ENCODE results near the gene ART3.
A peak's percentile ranks its signal among the peaks of the same experiment; 100 is the strongest.

Gene ART3

DNA sequence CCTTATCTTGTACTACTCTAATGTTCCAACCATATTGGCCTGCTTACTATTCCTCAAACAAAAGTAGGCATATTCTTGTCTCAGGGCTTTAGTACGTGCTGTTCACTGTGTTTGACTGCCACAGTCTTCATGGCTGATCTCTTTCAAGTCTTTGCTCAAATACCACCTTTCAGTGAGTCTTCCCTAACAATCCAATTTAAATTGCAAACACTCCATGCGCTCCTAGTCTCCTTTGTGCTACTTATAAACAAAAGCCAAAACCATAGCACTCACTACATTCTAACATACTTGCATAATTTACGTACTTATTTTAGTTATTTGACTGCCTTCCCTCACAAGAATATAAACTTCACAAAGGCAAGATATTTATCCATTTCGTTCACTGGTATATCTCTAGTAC is 1.7 kb upstream of the ART3 start:
- no peak for DNase-seq (ENCODE audit: low spot score)

GRCh38 chr4:76074993-76075600 is 588 bp downstream of the ART3 start:
- DNase-seq (ENCODE audit: low spot score), result no peak

DNA sequence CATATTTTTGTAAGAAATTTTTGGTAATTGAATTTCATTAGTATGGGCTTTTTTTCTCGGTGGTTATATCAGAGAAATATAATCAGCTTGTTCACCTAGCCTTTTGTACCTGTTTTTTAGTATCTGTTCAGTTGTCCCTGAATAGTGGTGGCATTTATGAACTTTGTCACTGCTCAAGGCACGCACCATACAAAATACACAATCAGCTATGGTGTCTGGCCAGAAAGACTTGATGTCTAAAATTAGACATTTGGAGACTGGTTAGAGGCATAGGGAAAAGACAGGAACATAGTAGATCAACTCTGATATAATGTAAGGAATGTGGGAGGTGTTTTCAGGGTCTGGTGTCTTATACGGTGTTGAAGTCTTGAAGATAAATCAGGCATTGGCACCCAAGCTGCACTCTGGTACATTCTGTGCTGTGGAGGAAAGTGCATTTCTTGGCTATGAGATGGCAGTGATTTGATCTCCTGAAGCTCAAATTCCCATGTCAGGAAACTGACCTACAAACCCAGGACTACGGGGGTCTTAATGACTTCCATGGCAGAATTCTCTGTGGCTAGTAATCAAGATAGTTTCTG is 3.6 kb downstream of the ART3 start:
- no peak for DNase-seq (ENCODE audit: low spot score)

GRCh38 chr4:76083386-76083988 is 9.0 kb downstream of the ART3 start:
- no peak for DNase-seq (ENCODE audit: low spot score)

- DNase-seq (ENCODE audit: low spot score), result no peak
Observed at GRCh38 chr4:76084542-76084941, 10.0 kb downstream of the ART3 start.

GRCh38 chr4:76087007-76087769 is 12.7 kb downstream of the ART3 start:
- DNase-seq (ENCODE audit: low spot score), result peak; percentile 91

DNA sequence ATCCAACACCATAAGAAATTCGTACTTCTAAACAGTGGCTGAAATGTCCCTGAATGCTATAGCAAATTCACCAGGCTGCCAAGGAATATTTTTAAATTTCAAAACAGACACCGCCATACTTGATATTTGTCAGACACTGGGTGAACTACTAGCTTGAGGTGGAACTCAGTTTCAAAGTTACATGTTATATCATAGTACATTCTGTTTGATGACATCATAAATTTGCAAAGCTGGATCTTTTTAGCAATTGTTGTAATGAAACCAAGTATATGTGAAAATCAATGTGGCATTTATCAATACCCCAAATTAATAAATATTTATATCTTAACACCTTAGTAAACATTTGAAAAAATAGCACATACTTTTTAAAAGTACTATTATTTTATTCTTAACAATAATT is 14.2 kb downstream of the ART3 start:
- DNase-seq (ENCODE audit: low spot score), result no peak

DNA sequence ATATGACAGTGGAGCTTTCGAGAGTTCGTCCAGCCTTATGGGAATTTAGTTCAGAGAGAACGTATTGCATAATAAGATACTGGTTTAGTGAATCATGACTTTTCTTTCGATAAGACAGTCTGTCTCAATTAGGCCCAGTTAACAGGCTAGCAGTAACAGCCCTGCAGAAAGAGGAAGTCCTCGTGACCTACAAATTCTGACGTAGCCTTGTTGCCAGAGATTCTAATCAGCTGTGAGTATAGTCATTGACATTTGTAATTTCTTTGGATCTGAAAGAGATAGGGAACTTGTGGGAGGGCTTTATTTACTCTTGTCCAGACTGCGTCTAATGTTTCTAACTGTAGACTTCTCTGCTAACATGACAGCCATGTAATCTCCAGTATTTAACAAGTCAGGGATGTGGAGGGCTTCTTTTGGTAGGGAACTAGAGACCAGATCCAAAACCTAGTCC is 15.8 kb downstream of the ART3 start:
- peak; percentile 33 for DNase-seq (ENCODE audit: low spot score)

GRCh38 chr4:76091052-76091451 is 16.5 kb downstream of the ART3 start:
- DNase-seq (ENCODE audit: low spot score), result no peak

GRCh38 chr4:76095568-76095967 is 21.1 kb downstream of the ART3 start:
- DNase-seq (ENCODE audit: low spot score), result no peak

- DNase-seq (ENCODE audit: low spot score), result no peak
Observed at GRCh38 chr4:76096076-76096475, 21.6 kb downstream of the ART3 start.

DNA sequence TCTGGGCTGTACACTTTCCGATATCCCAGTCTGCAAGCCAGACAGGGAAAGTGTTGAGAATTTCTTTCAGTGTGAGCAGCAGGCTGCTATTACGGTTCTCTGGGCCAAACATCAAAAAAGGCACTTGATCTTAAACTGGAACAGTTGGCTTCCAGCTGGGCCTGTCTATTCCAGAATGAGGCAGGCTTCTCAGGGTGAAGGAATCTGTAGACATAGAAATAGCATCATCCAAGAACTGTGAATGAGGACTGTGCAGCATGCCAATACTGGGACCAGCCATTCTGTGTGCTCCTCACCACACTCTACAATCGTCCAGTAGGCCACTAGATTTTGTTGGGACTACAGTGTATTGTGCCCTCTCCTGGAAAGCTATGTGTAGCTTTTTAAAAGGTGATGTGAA is 31.1 kb downstream of the ART3 start:
- DNase-seq (ENCODE audit: low spot score), result peak; percentile 38

- no peak for DNase-seq (ENCODE audit: low spot score)
Observed at GRCh38 chr4:76106442-76106841, 31.9 kb downstream of the ART3 start.

GRCh38 chr4:76108467-76109181 is 34.1 kb downstream of the ART3 start:
- DNase-seq (ENCODE audit: low spot score), result no peak

DNA sequence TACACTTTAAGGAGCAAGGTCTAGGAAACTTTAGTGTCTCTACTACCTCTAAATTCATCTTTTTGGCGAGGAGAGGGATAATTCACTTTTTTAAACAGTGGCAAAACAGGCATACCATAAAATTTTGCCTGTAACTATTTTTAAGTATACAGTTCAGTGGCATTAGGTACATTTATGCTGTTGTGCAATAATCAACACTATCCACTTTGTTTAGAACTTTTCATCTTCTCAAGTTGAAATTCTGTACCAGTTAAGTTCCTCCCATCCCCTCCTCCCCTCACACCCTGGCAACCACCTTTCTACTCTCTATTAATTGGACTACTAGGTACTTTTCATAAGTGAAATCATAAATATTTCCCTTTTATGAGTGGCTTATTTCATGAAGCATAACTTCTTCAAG is 42.3 kb downstream of the ART3 start:
- DNase-seq (ENCODE audit: low spot score), result no peak

DNA sequence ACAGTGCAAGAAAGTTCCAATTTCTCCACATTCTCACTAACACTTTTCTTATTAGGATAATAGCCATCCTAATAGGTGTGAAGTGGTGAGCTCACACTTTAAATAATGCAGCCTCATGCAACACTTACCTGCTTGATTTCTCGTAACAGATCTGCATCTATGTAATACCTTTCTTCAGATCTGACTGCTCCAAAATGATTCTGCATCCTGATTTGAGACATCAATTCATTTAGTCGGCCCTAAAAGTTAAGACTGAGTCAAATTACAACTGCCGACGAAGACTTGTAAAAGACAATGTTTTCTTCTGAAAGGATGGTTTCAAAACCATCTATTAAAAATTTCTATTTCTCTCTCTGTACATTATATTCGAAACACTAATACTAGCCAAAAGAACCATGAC is 43.0 kb downstream of the ART3 start:
- no peak for DNase-seq (ENCODE audit: low spot score)

DNA sequence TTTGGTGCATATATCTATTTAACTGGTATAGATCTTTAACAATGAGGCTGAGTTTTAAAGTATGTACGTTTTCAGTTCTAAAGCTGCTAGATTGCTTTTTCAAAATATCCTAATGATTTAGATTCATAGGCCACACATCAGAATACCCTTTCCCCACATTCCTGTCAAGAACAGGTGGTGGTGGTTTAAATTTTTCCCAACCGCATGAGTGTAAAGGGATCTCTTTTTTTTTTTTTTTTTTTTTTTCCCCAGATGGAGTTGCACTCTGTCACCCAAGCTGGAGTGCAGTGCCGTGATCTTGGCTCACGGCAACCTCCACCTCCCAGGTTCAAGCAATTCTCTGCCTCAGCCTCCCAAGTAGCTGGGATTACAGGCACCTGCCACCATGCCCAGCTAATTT is 45.7 kb downstream of the ART3 start:
- no peak for DNase-seq (ENCODE audit: low spot score)

- DNase-seq (ENCODE audit: low spot score), result no peak
Observed at GRCh38 chr4:76125816-76126215, 51.3 kb downstream of the ART3 start.

DNA sequence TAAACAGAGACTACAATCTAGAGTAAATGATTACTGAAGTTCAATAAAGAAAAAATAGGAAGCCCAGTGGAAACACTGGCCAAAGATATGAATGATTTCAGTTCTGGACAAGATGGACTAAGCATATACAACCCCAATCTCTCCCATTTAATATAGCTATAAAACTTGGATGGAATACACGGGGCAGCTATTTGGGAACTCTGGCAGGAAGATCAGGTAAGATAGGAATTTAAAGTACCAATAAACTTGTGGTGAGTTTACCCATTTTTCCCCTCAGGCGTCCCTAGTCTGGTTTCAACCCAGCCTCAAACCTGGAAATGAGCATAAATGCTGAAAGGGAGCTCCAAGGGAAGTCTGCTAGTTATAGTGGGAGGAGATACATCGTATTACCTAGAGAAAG is 53.2 kb downstream of the ART3 start:
- DNase-seq (ENCODE audit: low spot score), result no peak

DNA sequence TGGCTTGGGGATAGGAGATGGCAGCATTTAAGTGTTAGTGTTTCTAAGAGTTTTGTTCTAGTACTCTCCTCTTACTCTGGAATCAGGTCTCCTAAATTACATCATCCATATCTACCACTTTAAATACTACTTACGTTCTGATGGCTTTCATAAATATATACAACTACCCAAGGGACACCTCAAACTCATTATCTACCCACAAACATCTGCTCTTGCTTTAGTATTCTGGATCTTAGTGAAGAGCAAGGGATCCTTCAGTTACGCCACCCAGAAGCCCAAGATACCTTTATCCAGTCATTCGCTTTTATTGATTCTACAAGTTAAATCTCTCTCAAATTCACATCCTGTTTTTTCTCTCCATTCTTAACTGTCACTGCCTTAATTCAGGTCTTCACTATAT is 66.7 kb downstream of the ART3 start:
- DNase-seq (ENCODE audit: low spot score), result no peak

GRCh38 chr4:76144546-76144945 is 70.0 kb downstream of the ART3 start:
- no peak for DNase-seq (ENCODE audit: low spot score)

GRCh38 chr4:76147454-76148141 is 73.1 kb downstream of the ART3 start:
- peak; percentile 24 for DNase-seq (ENCODE audit: low spot score)
